Natural killer cell treated with Interleukin-12 subunit alpha and Interleukin-12 subunit beta and Interleukin-15 and Interleukin-18, amount 100 ng/mL, for 72 hours (primary cell): ENCODE results near the gene SH3PXD2A. TPM values are rescaled to one million over a fixed set of nuclear protein-coding genes. Genes with fewer than 3 reads are reported as not detected.
A peak's percentile ranks its signal among the peaks of the same experiment; 100 is the strongest.
"Not testable (repeated sequence)": the region's sequence is repeated elsewhere in the genome, so short reads cannot be mapped to it uniquely, and the experiment has no call there.

ENCODE experiments used
- ATAC-seq, 2 donors: fragments of 150-1000 bp; cut with Tn5 transposase in 1 of 2; sonication (Bioruptor Pico), chemical (Tn5 transposase) in 1 of 2; 2 replicates each; pipeline ENCODE4 v1.10.0; 2021
- DNase-seq: peaks from one replicate; pipeline ENCODE4 v3.0.0; 2022; ENCODE audit warnings: low spot score
- H3K27ac Mint-ChIP-seq, 2 donors: 1 replicate in 1 of 2; 2 replicates in 1 of 2; pipeline ENCODE4 v1.8.0; 2022; ENCODE audit warnings: mixed read lengths in 2 of 2, mild to moderate bottlenecking in 1 of 2, moderate library complexity in 1 of 2
- H3K27me3 Mint-ChIP-seq, 2 donors: 1 replicate in 1 of 2; 2 replicates in 1 of 2; pipeline ENCODE4 v1.8.0; 2022; ENCODE audit warnings: mixed read lengths in 2 of 2
- H3K36me3 Mint-ChIP-seq: one replicate; pipeline ENCODE4 v1.8.0; 2022; ENCODE audit warnings: mixed read lengths
- H3K4me1 Mint-ChIP-seq, 2 donors: 1 replicate in 1 of 2; 2 replicates in 1 of 2; pipeline ENCODE4 v1.8.0; 2022; ENCODE audit warnings: low read depth in 2 of 2, mixed read lengths in 2 of 2, mild to moderate bottlenecking in 1 of 2
- H3K4me3 Mint-ChIP-seq: one replicate; pipeline ENCODE4 v1.8.0; 2022; ENCODE audit warnings: mixed read lengths
- H3K9me3 Mint-ChIP-seq: 2 replicates; pipeline ENCODE4 v1.8.0; 2022; ENCODE audit warnings: mixed read lengths
- total RNA-seq, 2 donors: library from RNA; stranded (reverse); gene quantifications; one replicate each; pipeline ENCODE4 v1.2.3, GENCODE V29; 2022

The SH3PXD2A gene
- total RNA-seq, 2 donors from 2014 or later = 3.4 to 7.6 TPM

GRCh38 chr10:103636492-103636891, 218.9 kb downstream of the SH3PXD2A start:
- Mint-ChIP-seq H3K36me3 (no peaks in the 10 kb centered on the region), H3K27me3 (no peaks in the 10 kb centered on the region), H3K4me1 (peaks cover 0 to 5% of the 10 kb centered on the region in 2 donors), H3K9me3 (no peaks in the 10 kb centered on the region), H3K4me3 (no peak overlapping the region), H3K27ac (peak overlapping the region in 1 of 2 donors; percentile 4)
- ATAC-seq (no peak), DNase-seq (no peak)

GRCh38 chr10:103635580-103635979, 219.8 kb downstream of the SH3PXD2A start:
- Mint-ChIP-seq H3K27me3 (no peaks in the 10 kb centered on the region), H3K27ac (no peak overlapping the region), H3K36me3 (no peaks in the 10 kb centered on the region), H3K9me3 (no peaks in the 10 kb centered on the region), H3K4me3 (no peak overlapping the region), H3K4me1 (peaks cover 0 to 5% of the 10 kb centered on the region in 2 donors)
- ATAC-seq (no peak), DNase-seq (no peak)

GRCh38 chr10:103633846-103634245, 221.5 kb downstream of the SH3PXD2A start:
- no peak for DNase-seq
- H3K4me3 Mint-ChIP-seq = no peak overlapping the region
- no peaks in the 10 kb centered on the region for H3K27me3 Mint-ChIP-seq
- H3K36me3 Mint-ChIP-seq = no peaks in the 10 kb centered on the region
- no peak overlapping the region for H3K27ac Mint-ChIP-seq
- ATAC-seq = no peak
- H3K4me1 Mint-ChIP-seq = peaks cover 0 to 5% of the 10 kb centered on the region in 2 donors
- H3K9me3 Mint-ChIP-seq = no peaks in the 10 kb centered on the region

- not testable (repeated sequence) for ATAC-seq, DNase-seq, H3K9me3 Mint-ChIP-seq
Measured at GRCh38 chr10:103632871-103633270, 222.5 kb downstream of the SH3PXD2A start.

GRCh38 chr10:103632247-103632642, 223.1 kb downstream of the SH3PXD2A start:
- Mint-ChIP-seq H3K4me3 (no peak overlapping the region), H3K27ac (no peak overlapping the region), H3K36me3 (no peaks in the 10 kb centered on the region), H3K4me1 (peaks cover 0 to 5% of the 10 kb centered on the region in 2 donors), H3K27me3 (no peaks in the 10 kb centered on the region), H3K9me3 (no peaks in the 10 kb centered on the region)
- no peak for DNase-seq
- ATAC-seq = no peak

More at GRCh38 chr10:103632871-103633270, 222.5 kb downstream of the SH3PXD2A start:
- not testable (repeated sequence) for H3K4me1 Mint-ChIP-seq, H3K36me3 Mint-ChIP-seq, H3K27ac Mint-ChIP-seq, H3K4me3 Mint-ChIP-seq, H3K27me3 Mint-ChIP-seq

GRCh38 chr10:103630156-103630555, 225.2 kb downstream of the SH3PXD2A start:
- ATAC-seq (no peak), DNase-seq (no peak)
- Mint-ChIP-seq H3K27me3 (no peaks in the 10 kb centered on the region), H3K9me3 (no peaks in the 10 kb centered on the region), H3K4me3 (no peak overlapping the region), H3K27ac (no peak overlapping the region), H3K36me3 (no peaks in the 10 kb centered on the region), H3K4me1 (peaks cover 0 to 5% of the 10 kb centered on the region in 2 donors)

- no peak for ATAC-seq
- DNase-seq = no peak
- H3K27ac Mint-ChIP-seq = no peak overlapping the region
- no peaks in the 10 kb centered on the region for H3K9me3 Mint-ChIP-seq
- no peak overlapping the region for H3K4me3 Mint-ChIP-seq
- no peaks in the 10 kb centered on the region for H3K27me3 Mint-ChIP-seq
- H3K36me3 Mint-ChIP-seq = no peaks in the 10 kb centered on the region
- H3K4me1 Mint-ChIP-seq = peaks cover 0 to 5% of the 10 kb centered on the region in 2 donors
Measured at GRCh38 chr10:103629581-103629980, 225.8 kb downstream of the SH3PXD2A start.

- no peak overlapping the region for H3K4me3 Mint-ChIP-seq
- H3K36me3 Mint-ChIP-seq = no peaks in the 10 kb centered on the region
- no peak for ATAC-seq
- peaks cover 0 to 5% of the 10 kb centered on the region in 2 donors for H3K4me1 Mint-ChIP-seq
- DNase-seq = no peak
- H3K9me3 Mint-ChIP-seq = no peaks in the 10 kb centered on the region
- H3K27me3 Mint-ChIP-seq = no peaks in the 10 kb centered on the region
- H3K27ac Mint-ChIP-seq = no peak overlapping the region
Measured at GRCh38 chr10:103627893-103628292, 227.5 kb downstream of the SH3PXD2A start.

GRCh38 chr10:103627111-103627892, 228.1 kb downstream of the SH3PXD2A start:
- Mint-ChIP-seq H3K4me3 (no peak overlapping the region), H3K36me3 (no peaks in the 10 kb centered on the region), H3K4me1 (peaks cover 0 to 5% of the 10 kb centered on the region in 2 donors), H3K27me3 (no peaks in the 10 kb centered on the region), H3K9me3 (no peaks in the 10 kb centered on the region), H3K27ac (no peak overlapping the region)
- ATAC-seq (no peak), DNase-seq (no peak)

- DNase-seq (no peak), ATAC-seq (no peak)
- Mint-ChIP-seq H3K36me3 (no peaks in the 10 kb centered on the region), H3K4me1 (no peaks in the 10 kb centered on the region), H3K9me3 (no peaks in the 10 kb centered on the region), H3K27ac (no peak overlapping the region), H3K27me3 (no peaks in the 10 kb centered on the region), H3K4me3 (no peak overlapping the region)
Measured at GRCh38 chr10:103626178-103626577, 229.2 kb downstream of the SH3PXD2A start.

GRCh38 chr10:103622935-103623574, 232.3 kb downstream of the SH3PXD2A start:
- H3K27ac Mint-ChIP-seq = no peak overlapping the region
- no peaks in the 10 kb centered on the region for H3K27me3 Mint-ChIP-seq
- H3K36me3 Mint-ChIP-seq = no peaks in the 10 kb centered on the region
- H3K4me3 Mint-ChIP-seq = no peak overlapping the region
- ATAC-seq = no peak
- H3K4me1 Mint-ChIP-seq = no peaks in the 10 kb centered on the region
- no peak for DNase-seq
- H3K9me3 Mint-ChIP-seq = no peaks in the 10 kb centered on the region

GRCh38 chr10:103622286-103622685, 233.1 kb downstream of the SH3PXD2A start:
- DNase-seq (no peak), ATAC-seq (no peak)
- no peak overlapping the region for H3K4me3 Mint-ChIP-seq
- H3K4me1 Mint-ChIP-seq = no peaks in the 10 kb centered on the region
- no peaks in the 10 kb centered on the region for H3K36me3 Mint-ChIP-seq
- H3K27ac Mint-ChIP-seq = no peak overlapping the region
- H3K27me3 Mint-ChIP-seq = no peaks in the 10 kb centered on the region
- no peaks in the 10 kb centered on the region for H3K9me3 Mint-ChIP-seq

GRCh38 chr10:103621783-103622125, 233.6 kb downstream of the SH3PXD2A start:
- ATAC-seq = no peak
- H3K4me1 Mint-ChIP-seq = no peaks in the 10 kb centered on the region
- no peak overlapping the region for H3K27ac Mint-ChIP-seq
- H3K27me3 Mint-ChIP-seq = no peaks in the 10 kb centered on the region
- no peaks in the 10 kb centered on the region for H3K9me3 Mint-ChIP-seq
- no peak for DNase-seq
- no peak overlapping the region for H3K4me3 Mint-ChIP-seq
- H3K36me3 Mint-ChIP-seq = no peaks in the 10 kb centered on the region

GRCh38 chr10:103620891-103621782, 234.2 kb downstream of the SH3PXD2A start:
- no peaks in the 10 kb centered on the region for H3K9me3 Mint-ChIP-seq
- ATAC-seq (no peak), DNase-seq (no peak)
- H3K4me3 Mint-ChIP-seq = no peak overlapping the region
- no peaks in the 10 kb centered on the region for H3K36me3 Mint-ChIP-seq
- H3K27me3 Mint-ChIP-seq = no peaks in the 10 kb centered on the region
- H3K4me1 Mint-ChIP-seq = no peaks in the 10 kb centered on the region
- H3K27ac Mint-ChIP-seq = no peak overlapping the region
